ENCODE measurements around the gene PLXDC1.

Gene PLXDC1

GRCh38 chr17:39014795-39015545 lies 136.5 kb downstream of the PLXDC1 start:
- no peak for DNase-seq (ENCODE audit: low read depth in 2 of 2)

GRCh38 chr17:39014044-39014794 lies 137.2 kb downstream of the PLXDC1 start:
- DNase-seq (ENCODE audit: low read depth in 2 of 2) = no peak

Data from stimulated activated CD4-positive, alpha-beta T cell treated with anti-CD3 and anti-CD28 coated beads, Interleukin-12 subunit alpha, Interleukin-12 subunit beta, amount 100 ng/mL, for 24 hours (primary cell).